ENCODE results near the gene EIF1.

DNA sequence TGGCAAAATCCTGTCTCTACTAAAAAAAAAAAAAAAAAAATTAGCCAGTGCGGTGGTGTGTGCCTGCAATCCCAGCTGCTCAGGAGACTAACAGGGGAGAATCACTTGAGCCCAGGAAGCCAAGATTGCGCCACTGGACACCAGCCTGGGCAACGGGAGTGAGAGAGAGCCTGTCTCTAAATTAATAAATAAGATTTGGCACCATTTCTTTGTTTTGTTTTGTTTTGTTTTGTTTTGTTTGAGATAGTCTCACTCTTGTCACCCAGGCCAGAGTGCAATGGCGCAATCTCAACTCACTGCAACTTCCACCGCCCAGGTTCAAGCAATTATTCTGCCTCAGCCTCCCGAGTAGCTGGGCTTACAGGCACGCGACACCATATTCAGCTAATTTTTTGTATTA, 14.0 kb downstream of the EIF1 start:
- TF ChIP-seq, protein P1, sequence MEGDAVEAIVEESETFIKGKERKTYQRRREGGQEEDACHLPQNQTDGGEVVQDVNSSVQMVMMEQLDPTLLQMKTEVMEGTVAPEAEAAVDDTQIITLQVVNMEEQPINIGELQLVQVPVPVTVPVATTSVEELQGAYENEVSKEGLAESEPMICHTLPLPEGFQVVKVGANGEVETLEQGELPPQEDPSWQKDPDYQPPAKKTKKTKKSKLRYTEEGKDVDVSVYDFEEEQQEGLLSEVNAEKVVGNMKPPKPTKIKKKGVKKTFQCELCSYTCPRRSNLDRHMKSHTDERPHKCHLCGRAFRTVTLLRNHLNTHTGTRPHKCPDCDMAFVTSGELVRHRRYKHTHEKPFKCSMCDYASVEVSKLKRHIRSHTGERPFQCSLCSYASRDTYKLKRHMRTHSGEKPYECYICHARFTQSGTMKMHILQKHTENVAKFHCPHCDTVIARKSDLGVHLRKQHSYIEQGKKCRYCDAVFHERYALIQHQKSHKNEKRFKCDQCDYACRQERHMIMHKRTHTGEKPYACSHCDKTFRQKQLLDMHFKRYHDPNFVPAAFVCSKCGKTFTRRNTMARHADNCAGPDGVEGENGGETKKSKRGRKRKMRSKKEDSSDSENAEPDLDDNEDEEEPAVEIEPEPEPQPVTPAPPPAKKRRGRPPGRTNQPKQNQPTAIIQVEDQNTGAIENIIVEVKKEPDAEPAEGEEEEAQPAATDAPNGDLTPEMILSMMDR (IDR thresholded peaks at IDR 0.05; ENCODE audit: control extremely low read depth in 1 of 3, insufficient read depth in 1 of 3, low read depth in 1 of 3, low read length in 3 of 3): no peak
- TF ChIP-seq POLR2A (IDR thresholded peaks at IDR 0.05; ENCODE audit: control extremely low read depth in 1 of 2, low read depth in 2 of 2, low read length in 2 of 2): no peak
- TF ChIP-seq EP300 (IDR thresholded peaks at IDR 0.05; ENCODE audit: borderline replicate concordance in 1 of 2, low read depth in 2 of 2, low read length in 2 of 2): no peak
- TF ChIP-seq CHD1 (IDR thresholded peaks at IDR 0.05; ENCODE audit: low read depth, low read length): no peak
- TF ChIP-seq CREB1 (IDR thresholded peaks at IDR 0.05): no peak
- TF ChIP-seq EZH2 (IDR thresholded peaks at IDR 0.05; ENCODE audit: low read depth, low read length, severe bottlenecking): no peak
- TF ChIP-seq HDAC2 (IDR thresholded peaks at IDR 0.05; ENCODE audit: borderline replicate concordance in 1 of 2, low read depth in 2 of 2, low read length in 2 of 2): no peak
- TF ChIP-seq ZNF274 (IDR thresholded peaks at IDR 0.05; ENCODE audit: borderline replicate concordance, extremely low read depth, low read length): no peak
- no peak for TF ChIP-seq CEBPB (IDR thresholded peaks at IDR 0.05; ENCODE audit: low read depth, low read length)
- no peak for TF ChIP-seq POLR2AphosphoS5 (IDR thresholded peaks at IDR 0.05; ENCODE audit: low read depth, low read length)
- no peak for TF ChIP-seq TCF12 (IDR thresholded peaks at IDR 0.05; ENCODE audit: low read depth, low read length)
- TF ChIP-seq BRCA1 (IDR thresholded peaks at IDR 0.05; ENCODE audit: low read depth, low read length): no peak
- no peak for TF ChIP-seq YY1 (IDR thresholded peaks at IDR 0.05; ENCODE audit: low read depth, low read length)
